ENCODE measurements around the gene ADCK2. TPM values are rescaled to one million over a fixed set of nuclear protein-coding genes. Genes with fewer than 3 reads are reported as not detected.

Gene ADCK2
- total and polyA plus RNA-seq, 9 of the 15 experiments (the other 6 are each of a cell fraction or from before 2014, with no cell fraction given), result 0.08 to 14.3 (median 9.7) TPM

DNA sequence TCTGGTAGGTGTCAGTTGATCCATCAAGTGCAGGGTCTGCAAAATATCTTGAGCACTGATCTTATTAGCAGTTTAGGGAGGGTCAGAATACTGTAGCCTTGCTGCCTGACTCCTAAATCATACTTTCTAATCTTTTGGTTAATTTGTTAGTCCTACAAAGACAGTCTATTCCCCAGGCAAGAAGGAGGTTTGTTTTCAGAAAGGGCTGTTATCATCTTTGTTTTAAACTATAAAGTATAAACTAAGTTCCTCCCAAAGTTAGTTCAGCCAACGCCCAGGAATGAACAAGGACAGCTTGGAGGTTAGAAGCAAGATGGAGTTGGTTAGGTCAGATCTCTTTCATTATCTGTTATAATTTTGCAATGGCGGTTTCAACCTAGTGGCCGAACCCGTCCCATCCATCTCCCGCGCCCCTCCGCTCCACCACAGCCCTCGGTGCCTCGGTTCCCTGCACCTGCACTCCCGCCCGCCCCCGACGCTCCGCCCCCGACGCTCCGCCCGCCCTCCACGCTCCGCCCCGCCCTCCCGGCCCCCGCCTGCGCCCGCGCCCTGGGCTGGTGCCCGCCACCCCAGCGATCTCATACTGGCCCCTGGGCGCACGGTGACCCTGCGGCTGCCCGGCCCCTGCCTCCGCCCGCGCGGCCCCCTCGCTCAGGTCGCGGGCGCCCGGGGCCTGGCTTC, at the start of gene ADCK2 (continued):
- TF ChIP-seq, protein P1, sequence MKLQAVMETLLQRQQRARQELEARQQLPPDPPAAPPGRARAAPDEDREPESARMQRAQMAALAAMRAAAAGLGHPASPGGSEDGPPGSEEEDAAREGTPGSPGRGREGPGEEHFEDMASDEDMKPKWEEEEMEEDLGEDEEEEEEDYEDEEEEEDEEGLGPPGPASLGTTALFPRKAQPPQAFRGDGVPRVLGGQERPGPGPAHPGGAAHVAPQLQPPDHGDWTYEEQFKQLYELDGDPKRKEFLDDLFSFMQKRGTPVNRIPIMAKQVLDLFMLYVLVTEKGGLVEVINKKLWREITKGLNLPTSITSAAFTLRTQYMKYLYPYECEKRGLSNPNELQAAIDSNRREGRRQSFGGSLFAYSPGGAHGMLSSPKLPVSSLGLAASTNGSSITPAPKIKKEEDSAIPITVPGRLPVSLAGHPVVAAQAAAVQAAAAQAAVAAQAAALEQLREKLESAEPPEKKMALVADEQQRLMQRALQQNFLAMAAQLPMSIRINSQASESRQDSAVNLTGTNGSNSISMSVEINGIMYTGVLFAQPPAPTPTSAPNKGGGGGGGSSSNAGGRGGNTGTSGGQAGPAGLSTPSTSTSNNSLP (IDR thresholded peaks at IDR 0.05; ENCODE audit: borderline replicate concordance, low read depth, low read length), result no peak
- TF ChIP-seq JUNB (CRISPR knock-in tag; conservative IDR thresholded peaks at IDR 0.05), result no peak

DNA sequence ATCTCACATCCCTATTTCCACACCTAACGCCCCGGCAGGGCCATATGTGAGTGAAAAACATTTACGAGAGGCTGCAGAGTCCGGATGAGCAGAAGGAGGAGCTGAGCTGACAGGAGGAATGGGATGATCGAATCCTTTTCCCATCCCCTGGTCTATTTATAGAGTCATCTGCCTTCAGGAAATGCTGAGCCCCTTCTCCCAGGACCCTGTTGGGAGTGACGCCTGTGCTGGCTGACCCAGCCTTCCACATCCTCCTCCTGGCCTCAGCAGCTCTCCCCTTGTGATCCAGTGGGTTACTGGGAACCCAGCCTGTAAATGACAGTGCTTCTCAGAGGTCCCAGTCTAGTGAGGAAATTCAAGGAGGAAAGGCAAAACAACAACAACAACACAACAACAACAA, 48.8 kb upstream of the ADCK2 start:
- H2AFZ ChIP-seq (ENCODE audit: low read depth, low read length), result no peak overlapping the region
- H3K9me3 ChIP-seq (replicated peaks; ENCODE audit: control insufficient read depth, insufficient read depth, low read depth, low read length), result no peaks in the 10 kb centered on the region
- H3K9me1 ChIP-seq (ENCODE audit: control insufficient read depth, insufficient read depth, low read length), result no peaks in the 10 kb centered on the region
- H3K27ac ChIP-seq (ENCODE audit: extremely low read depth, low read depth, low read length), result no peak overlapping the region
- H3K4me3 ChIP-seq, result no peak overlapping the region
- 0 out of 2 replicates have a peak, but pooled peaks cover 7% of the 10 kb centered on the region for H4K20me1 ChIP-seq (replicated peaks; ENCODE audit: control insufficient read depth, insufficient read depth, low read length)
- 1% methylated on average over 6 of the region's 6 CpGs for WGBS (ENCODE audit: insufficient coverage, low coverage, missing lambda C conversion rate)
- in situ Hi-C loops (cut with MboI), result no loop called here
- no TSS peak for BruUV-seq (replicated peaks)
- no peaks in the 10 kb centered on the region for H3K79me2 ChIP-seq (ENCODE audit: control insufficient read depth, insufficient read depth, low read length)
- no peak for FAIRE-seq
- POLR2A ChIA-PET, result interaction anchor here (0.6 kb wide), 1 partner anchor 20 kb away, joined by 3 read pairs; no protein-coding TSS in a partner anchor
- H3K27me3 ChIP-seq (ENCODE audit: control insufficient read depth in 2 of 2, insufficient read depth in 2 of 2, low read length in 2 of 2), result peaks cover 50 to 73% of the 10 kb centered on the region in 2 experiments
- DNase-seq (ENCODE audit: extremely low read depth in 1 of 4, low spot score in 3 of 4), result no peak
- no peak for ATAC-seq
- TF ChIP-seq MEF2D (tag; conservative IDR thresholded peaks at IDR 0.05; ENCODE audit: low read depth), result no peak
- TF ChIP-seq GTF2F1 (IDR thresholded peaks at IDR 0.05; ENCODE audit: low read depth, low read length), result no peak
- no peak for TF ChIP-seq RB1 (IDR thresholded peaks at IDR 0.05; ENCODE audit: low read depth)
- no peak for TF ChIP-seq GTF2E2 (tag; IDR thresholded peaks at IDR 0.05)
- no peak for TF ChIP-seq L3MBTL2 (IDR thresholded peaks at IDR 0.05)
- TF ChIP-seq SRSF3 (IDR thresholded peaks at IDR 0.05; ENCODE audit: insufficient read depth, low read length), result no peak
- TF ChIP-seq CEBPB (tag; IDR thresholded peaks at IDR 0.05), result no peak
- TF ChIP-seq NCOA4 (IDR thresholded peaks at IDR 0.05; ENCODE audit: partially characterized antibody), result no peak
- no peak for TF ChIP-seq ZNF146 (CRISPR knock-in tag; IDR thresholded peaks at IDR 0.05; ENCODE audit: unreplicated experiment)
- intact Hi-C loops (cut with micrococcal nuclease), result no loop called here
- no peak overlapping the region for H3K9ac ChIP-seq (ENCODE audit: insufficient read depth in 1 of 2, low read depth in 2 of 2, low read length in 2 of 2)
- CTCF ChIA-PET (ENCODE audit: low intra/inter-chr PET ratio), result no interaction called here
- no peak overlapping the region for H3K4me2 ChIP-seq (ENCODE audit: insufficient read depth, low read length)
- H3K36me3 ChIP-seq (ENCODE audit: control insufficient read depth, insufficient read depth, low read length), result no peaks in the 10 kb centered on the region
- H3K4me1 ChIP-seq (replicated peaks in 1 of 2; ENCODE audit: control insufficient read depth in 2 of 2, insufficient read depth in 2 of 2, low read length in 2 of 2), result no peaks in the 10 kb centered on the region
